K562 (cell line): Measurements from ENCODE around the gene TGFB1I1. TPM values are rescaled to one million over a fixed set of nuclear protein-coding genes. Genes with fewer than 3 reads are reported as not detected.

Source experiments
- ATAC-seq: fragments of 200-7000 bp; cut with Tn5 transposase; 3 replicates; pipeline ENCODE4 v1.9.1; 2020; ENCODE audit warnings: moderate library complexity
- BruUV-seq: library from RNA; stranded (reverse); fragments of 400-500 nt; replicated peaks from 2 replicates; lab custom pipeline; 2021; lab: Mats Ljungman, UMichigan
- CTCF ChIA-PET: fragments of 300-600 bp; formaldehyde crosslinking; extraction: SDS; loops from one replicate; lab custom pipeline; 2021; ENCODE audit warnings: low intra/inter-chr PET ratio; lab: Yijun Ruan, JAX
- POLR2A ChIA-PET: fragments of 300-600, 350-650 bp; sonication (Branson Sonifier 250); formaldehyde crosslinking; extraction: SDS; loops from one replicate; lab custom pipeline; 2021; ENCODE audit warnings: antibody characterized with exemption, inconsistent platforms; lab: Yijun Ruan, JAX
- DNase-seq, 4 experiments: peaks; one replicate each; pipeline versions ENCODE4 v3.0.0 to v3.0.0-alpha.2; 2011 to 2018; ENCODE audit warnings: low spot score in 3 of 4, mixed read lengths in 3 of 4; ENCODE audit errors: extremely low read depth in 1 of 4
- FAIRE-seq: peaks from 2 replicates; lab custom pipeline; 2011; peaks lifted over from hg19 to GRCh38; lab: Jason Lieb, UNC
- H2AFZ ChIP-seq: 2 replicates; pipeline ENCODE4 v1.6.0; 2011; ENCODE audit warnings: low read depth, low read length, control low read depth, inconsistent platforms
- H3K27ac ChIP-seq: fragments of 200-600 bp; 3 replicates; pipeline ENCODE4 v1.8.0; 2011; ENCODE audit warnings: low read depth, mild to moderate bottlenecking, control low read depth, inconsistent platforms, low read length, moderate library complexity, mixed read lengths; ENCODE audit errors: extremely low read depth
- H3K27me3 ChIP-seq, 2 experiments: fragments of 300-600 bp in 1 of 2; 2 replicates in 1 of 2; 3 replicates in 1 of 2; pipeline versions ENCODE4 v1.6.0 to v1.8.0; 2011; ENCODE audit warnings: inconsistent platforms in 2 of 2, low read length in 2 of 2, mild to moderate bottlenecking in 1 of 2, mixed read lengths in 1 of 2, moderate library complexity in 1 of 2; ENCODE audit not compliant: control insufficient read depth in 2 of 2, insufficient read depth in 2 of 2
- H3K36me3 ChIP-seq: fragments of 300-600 bp; 3 replicates; pipeline ENCODE4 v1.8.0; 2011; ENCODE audit warnings: mild to moderate bottlenecking, low read length, inconsistent platforms; ENCODE audit not compliant: control insufficient read depth, insufficient read depth
- H3K4me1 ChIP-seq, 2 experiments: fragments of 200-600 bp in 1 of 2; replicated peaks in 1 of 2; 2 replicates in 1 of 2; 3 replicates in 1 of 2; pipeline versions ENCODE4 v1.5.1 to v1.8.0; 2011; ENCODE audit warnings: inconsistent platforms in 2 of 2, low read length in 2 of 2, mild to moderate bottlenecking in 1 of 2, mixed read lengths in 1 of 2, moderate library complexity in 1 of 2; ENCODE audit not compliant: control insufficient read depth in 2 of 2, insufficient read depth in 2 of 2
- H3K4me2 ChIP-seq: 2 replicates; pipeline ENCODE4 v1.6.1; 2011; ENCODE audit warnings: low read length, control low read depth, inconsistent platforms, mixed read lengths; ENCODE audit not compliant: insufficient read depth
- H3K4me3 ChIP-seq: fragments of 200-600 bp; sonication (generic), shearing (Covaris generic); 2 replicates; pipeline ENCODE4 v1.5.1; 2016; ENCODE audit warnings: control low read depth, inconsistent platforms
- H3K79me2 ChIP-seq: fragments of 200-600 bp; 3 replicates; pipeline ENCODE4 v1.8.0; 2011; ENCODE audit warnings: low read length, inconsistent platforms; ENCODE audit not compliant: control insufficient read depth, insufficient read depth
- H3K9ac ChIP-seq, 2 experiments: 2 replicates each; pipeline versions ENCODE4 v1.6.0 to v1.6.1; 2011; ENCODE audit warnings: low read depth in 2 of 2, low read length in 2 of 2, control low read depth in 1 of 2, inconsistent platforms in 1 of 2, mild to moderate bottlenecking in 1 of 2, mixed read lengths in 1 of 2; ENCODE audit not compliant: insufficient read depth in 1 of 2
- H3K9me1 ChIP-seq: one replicate; pipeline ENCODE4 v1.6.0; 2011; ENCODE audit warnings: inconsistent platforms, mild to moderate bottlenecking, low read length, moderate library complexity; ENCODE audit not compliant: control insufficient read depth, insufficient read depth
- H3K9me3 ChIP-seq: replicated peaks from 2 replicates; pipeline ENCODE4 v1.5.1; 2011; ENCODE audit warnings: low read depth, low read length, inconsistent platforms; ENCODE audit not compliant: control insufficient read depth, insufficient read depth
- H4K20me1 ChIP-seq: replicated peaks from 2 replicates; pipeline ENCODE4 v1.6.1; 2011; ENCODE audit warnings: low read length, inconsistent platforms, mixed read lengths; ENCODE audit not compliant: control insufficient read depth, insufficient read depth
- ARID2 ChIP-seq: fragments of 450-650 bp; IDR thresholded peaks from 2 replicates; pipeline ENCODE4 v1.6.1; 2017; ENCODE audit warnings: antibody characterized with exemption, mild to moderate bottlenecking
- HLTF ChIP-seq: fragments of 450-650 bp; IDR thresholded peaks from 2 replicates; pipeline ENCODE4 v1.6.1; 2016
- KLF16 ChIP-seq: IDR thresholded peaks from 2 replicates; pipeline ENCODE4 v1.6.1; 2016; ENCODE audit warnings: antibody characterized with exemption
- PHB2 ChIP-seq: fragments of 450-650 bp; IDR thresholded peaks from 2 replicates; pipeline ENCODE4 v1.6.1; 2017; ENCODE audit warnings: low read depth
- PML ChIP-seq: IDR thresholded peaks from 2 replicates; pipeline ENCODE4 v1.6.1; 2012; ENCODE audit warnings: low read length, inconsistent platforms
- RBM15 ChIP-seq: fragments of 200-400 bp; formaldehyde crosslinking; IDR thresholded peaks from 2 replicates; pipeline ENCODE4 v1.6.1; 2018; ENCODE audit warnings: mild to moderate bottlenecking, low read length, moderate library complexity; ENCODE audit not compliant: insufficient read depth
- RBM22 ChIP-seq: fragments of 200-400 bp; formaldehyde crosslinking; IDR thresholded peaks from 2 replicates; pipeline ENCODE4 v1.6.1; 2018; ENCODE audit warnings: low read length, low read depth; ENCODE audit not compliant: poor library complexity, severe bottlenecking
- RHOXF2B ChIP-seq: fragments of 250-450 bp; sonication (Bioruptor Pico); conservative IDR thresholded peaks from 2 replicates; pipeline ENCODE4 v1.5.1; 2021
- SMARCC2 ChIP-seq: fragments of 450-650 bp; IDR thresholded peaks from 2 replicates; pipeline ENCODE4 v1.6.1; 2017; ENCODE audit warnings: antibody characterized with exemption, moderate library complexity, mild to moderate bottlenecking, low read depth
- SP2 ChIP-seq: IDR thresholded peaks from 2 replicates; pipeline ENCODE4 v1.6.1; 2011; ENCODE audit warnings: mild to moderate bottlenecking, low read depth, low read length, moderate library complexity; ENCODE audit not compliant: poor library complexity, severe bottlenecking; ENCODE audit errors: extremely low read depth
- SRSF3 ChIP-seq: fragments of 200-400 bp; formaldehyde crosslinking; IDR thresholded peaks from 2 replicates; pipeline ENCODE4 v1.6.1; 2016; ENCODE audit warnings: mild to moderate bottlenecking, low read length, moderate library complexity; ENCODE audit not compliant: insufficient read depth
- SRSF7 ChIP-seq: fragments of 200-400 bp; formaldehyde crosslinking; optimal IDR thresholded peaks from 2 replicates; pipeline ENCODE3; 2017; ENCODE audit warnings: mild to moderate bottlenecking, low read depth, low read length
- TAF1 ChIP-seq: IDR thresholded peaks from 2 replicates; pipeline ENCODE4 v1.6.1; 2011; ENCODE audit warnings: mild to moderate bottlenecking, low read length, moderate library complexity; ENCODE audit not compliant: insufficient read depth, control insufficient read depth, severe bottlenecking; ENCODE audit errors: extremely low read depth
- ZNF253 ChIP-seq: fragments of 250-450 bp; sonication (Bioruptor Pico); conservative IDR thresholded peaks from 2 replicates; pipeline ENCODE4 v1.6.1; 2021; ENCODE audit warnings: mild to moderate bottlenecking
- ZNF561 ChIP-seq: fragments of 450-650 bp; formaldehyde crosslinking; conservative IDR thresholded peaks from 2 replicates; pipeline ENCODE4 v1.4.0; 2020; ENCODE audit warnings: mild to moderate bottlenecking, moderate library complexity
- WGBS: fragments of 100-300 bp; shearing (Covaris generic); methylation state at CpG from one replicate; pipeline ENCODE4 v1.1.6; 2016; ENCODE audit warnings: low coverage, mixed read lengths; ENCODE audit not compliant: insufficient coverage; ENCODE audit errors: missing lambda C conversion rate; 5-methylcytosine and 5-hydroxymethylcytosine counted together
- in situ Hi-C: fragments of 300-500 bp; cut with MboI; formaldehyde crosslinking; loops from 4 replicates; pipeline ENCODE4 v1.15.0; 2018; ENCODE audit warnings: inconsistent platforms, mixed read lengths
- intact Hi-C: fragments of 100-400 bp; cut with micrococcal nuclease; formaldehyde crosslinking; loops from 2 replicates; pipeline ENCODE4 v1.14.2; 2022
- polyA plus RNA-seq, 8 experiments: library from polyadenylated mRNA; depleted of rRNA in 4 of 8; stranded (reverse) in 5 of 8; unstranded in 3 of 8; fragments of >200 nt; fragmentation: Nextera tagmentation in 2 of 8; fragmentation: Illumina TruSeq in 1 of 8; extraction: Ambion mirVana in 2 of 8; extraction: Trizol in 1 of 8; gene quantifications; 2 replicates each; pipeline versions ENCODE4 v1.2.1 to v1.2.3, GENCODE V29; 2011 to 2014; ENCODE audit warnings: inconsistent platforms in 1 of 8, missing spikeins in 1 of 8
- total RNA-seq, 7 experiments: library from RNA; depleted of rRNA in 6 of 7; stranded (reverse); fragments of >200 nt in 6 of 7; fragmentation: Illumina TruSeq in 2 of 7; extraction: Trizol in 2 of 7; gene quantifications; 2 replicates each; pipeline versions ENCODE4 v1.2.1 to v1.2.3, GENCODE V29; 2011 to 2021; ENCODE audit warnings: low replicate concordance in 1 of 7
- TF ChIP-seq, protein P1 (sequence below), 2 experiments: fragments of 450-650 bp; formaldehyde crosslinking in 1 of 2; IDR thresholded peaks; 2 replicates each; pipeline versions ENCODE4 v1.4.0 to v1.6.1; 2014 to 2020; ENCODE audit warnings: mild to moderate bottlenecking in 2 of 2, borderline replicate concordance in 1 of 2, low read depth in 1 of 2

TGFB1I1 gene
- total and polyA plus RNA-seq, 9 of the 15 experiments (the other 6 are each of a cell fraction or from before 2014, with no cell fraction given), result 0.04 to 0.91 (median 0.19) TPM

DNA sequence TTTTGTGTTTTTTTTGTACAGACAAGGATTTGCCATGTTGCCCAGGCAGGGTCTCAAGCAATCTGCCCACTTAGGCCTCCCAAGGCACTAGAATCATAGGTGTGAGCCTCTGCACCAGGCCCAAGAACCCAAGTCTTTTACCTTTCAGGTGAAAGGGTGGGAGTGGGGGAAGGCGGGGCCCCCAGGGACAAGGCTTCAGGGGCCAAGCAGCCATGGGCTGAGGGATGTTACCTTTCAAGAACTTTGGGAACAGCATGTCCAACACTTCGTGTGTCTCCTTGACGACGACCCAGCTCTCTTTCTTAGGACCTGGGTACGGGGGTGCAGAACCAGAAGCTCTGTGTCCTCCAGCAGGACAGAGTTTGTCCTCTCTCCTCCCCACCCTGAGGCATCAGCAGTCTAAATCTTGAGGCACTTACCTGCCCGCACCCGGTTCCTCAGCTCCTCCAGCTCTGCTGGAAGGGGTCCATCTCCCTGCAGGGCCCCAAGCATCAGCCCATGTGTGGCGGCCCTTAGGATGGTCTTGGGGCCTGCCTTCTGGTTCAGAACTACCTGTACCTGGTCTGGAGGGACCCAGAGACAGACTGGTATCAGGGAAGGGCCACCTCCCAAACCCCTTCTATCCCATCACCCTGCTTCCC is 19.9 kb downstream of the TGFB1I1 start:
- Histone ChIP-seq H4K20me1 (no peaks in the 10 kb centered on the region), H3K4me3 (no peak overlapping the region), H3K36me3 (peaks cover 58% of the 10 kb centered on the region; the same call in 2 of the 3 replicates), H3K79me2 (no peaks in the 10 kb centered on the region), H2AFZ (no peak overlapping the region), H3K27me3 (no peaks in the 10 kb centered on the region), H3K9ac (no peak overlapping the region), H3K9me3 (no peaks in the 10 kb centered on the region), H3K9me1 (peaks cover 2% of the 10 kb centered on the region), H3K27ac (no peak overlapping the region), H3K4me1 (peaks cover 0 to 6% of the 10 kb centered on the region in 2 experiments; a peak in 1 of 5 replicates), H3K4me2 (no peak overlapping the region)
- in situ Hi-C loops (no loop called here), intact Hi-C loops (no loop called here)
- ATAC-seq (no peak), FAIRE-seq (no peak), DNase-seq (no peak)
- CTCF ChIA-PET, result no interaction called here
- BruUV-seq, result no TSS peak
- 91% methylated on average over 8 of the region's 8 CpGs for WGBS
- POLR2A ChIA-PET, result interaction anchor here (0.7 kb wide), 1 partner anchor 15 kb away, joined by 4 read pairs; no protein-coding TSS in a partner anchor
- TF ChIP-seq ZNF561 (CRISPR knock-in tag) (no peak), SRSF3 (no peak), ARID2 (no peak), ZNF253 (CRISPR knock-in tag) (no peak), PHB2 (no peak), SRSF7 (no peak), RBM15 (no peak), RBM22 (no peak), RHOXF2B (no peak), HLTF (no peak), SMARCC2 (no peak), KLF16 (no peak), TAF1 (no peak), PML (no peak), SP2 (no peak)
- TF ChIP-seq, protein P1, sequence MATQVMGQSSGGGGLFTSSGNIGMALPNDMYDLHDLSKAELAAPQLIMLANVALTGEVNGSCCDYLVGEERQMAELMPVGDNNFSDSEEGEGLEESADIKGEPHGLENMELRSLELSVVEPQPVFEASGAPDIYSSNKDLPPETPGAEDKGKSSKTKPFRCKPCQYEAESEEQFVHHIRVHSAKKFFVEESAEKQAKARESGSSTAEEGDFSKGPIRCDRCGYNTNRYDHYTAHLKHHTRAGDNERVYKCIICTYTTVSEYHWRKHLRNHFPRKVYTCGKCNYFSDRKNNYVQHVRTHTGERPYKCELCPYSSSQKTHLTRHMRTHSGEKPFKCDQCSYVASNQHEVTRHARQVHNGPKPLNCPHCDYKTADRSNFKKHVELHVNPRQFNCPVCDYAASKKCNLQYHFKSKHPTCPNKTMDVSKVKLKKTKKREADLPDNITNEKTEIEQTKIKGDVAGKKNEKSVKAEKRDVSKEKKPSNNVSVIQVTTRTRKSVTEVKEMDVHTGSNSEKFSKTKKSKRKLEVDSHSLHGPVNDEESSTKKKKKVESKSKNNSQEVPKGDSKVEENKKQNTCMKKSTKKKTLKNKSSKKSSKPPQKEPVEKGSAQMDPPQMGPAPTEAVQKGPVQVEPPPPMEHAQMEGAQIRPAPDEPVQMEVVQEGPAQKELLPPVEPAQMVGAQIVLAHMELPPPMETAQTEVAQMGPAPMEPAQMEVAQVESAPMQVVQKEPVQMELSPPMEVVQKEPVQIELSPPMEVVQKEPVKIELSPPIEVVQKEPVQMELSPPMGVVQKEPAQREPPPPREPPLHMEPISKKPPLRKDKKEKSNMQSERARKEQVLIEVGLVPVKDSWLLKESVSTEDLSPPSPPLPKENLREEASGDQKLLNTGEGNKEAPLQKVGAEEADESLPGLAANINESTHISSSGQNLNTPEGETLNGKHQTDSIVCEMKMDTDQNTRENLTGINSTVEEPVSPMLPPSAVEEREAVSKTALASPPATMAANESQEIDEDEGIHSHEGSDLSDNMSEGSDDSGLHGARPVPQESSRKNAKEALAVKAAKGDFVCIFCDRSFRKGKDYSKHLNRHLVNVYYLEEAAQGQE (IDR thresholded peaks at IDR 0.05; ENCODE audit: borderline replicate concordance), result no peak
- TF ChIP-seq, protein P1 (CRISPR knock-in tag; IDR thresholded peaks at IDR 0.05; ENCODE audit: low read depth), result no peak
